ENCODE measurements around the gene MAP3K14.

- TF ChIP-seq CTCF (IDR thresholded peaks at IDR 0.05) (no peak), POLR2A (IDR thresholded peaks at IDR 0.05) (no peak)
Observed at GRCh38 chr17:45243750-45244149, 73.1 kb downstream of the MAP3K14 start.

All from thyroid gland (tissue), 4 donors.